ENCODE results near the gene TIMM8B. TPM values are rescaled to one million over a fixed set of nuclear protein-coding genes. Genes with fewer than 3 reads are reported as not detected.

The TIMM8B gene
- polyA plus RNA-seq, 3 donors: 27.9 to 160 (median 143) TPM

DNA sequence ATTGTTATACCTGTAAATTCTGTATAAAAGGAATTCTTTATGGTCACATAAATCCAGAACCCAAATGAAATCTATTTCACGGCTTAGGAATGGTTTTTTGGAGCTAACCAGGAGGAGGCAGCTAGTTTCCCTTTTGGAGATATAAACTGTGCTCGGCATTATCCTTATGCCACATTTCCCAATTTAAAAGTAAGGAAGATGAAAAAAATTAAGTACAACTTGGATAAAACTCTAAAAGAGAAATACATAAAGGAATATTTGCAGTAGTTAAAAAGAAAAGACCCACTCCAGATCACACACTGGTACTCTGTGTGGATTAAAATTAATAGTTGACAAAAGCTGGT, 43.6 kb downstream of the TIMM8B start:
- H3K27ac ChIP-seq (ENCODE audit: low read depth in 1 of 2, low read length in 2 of 2): no peak overlapping the region

DNA sequence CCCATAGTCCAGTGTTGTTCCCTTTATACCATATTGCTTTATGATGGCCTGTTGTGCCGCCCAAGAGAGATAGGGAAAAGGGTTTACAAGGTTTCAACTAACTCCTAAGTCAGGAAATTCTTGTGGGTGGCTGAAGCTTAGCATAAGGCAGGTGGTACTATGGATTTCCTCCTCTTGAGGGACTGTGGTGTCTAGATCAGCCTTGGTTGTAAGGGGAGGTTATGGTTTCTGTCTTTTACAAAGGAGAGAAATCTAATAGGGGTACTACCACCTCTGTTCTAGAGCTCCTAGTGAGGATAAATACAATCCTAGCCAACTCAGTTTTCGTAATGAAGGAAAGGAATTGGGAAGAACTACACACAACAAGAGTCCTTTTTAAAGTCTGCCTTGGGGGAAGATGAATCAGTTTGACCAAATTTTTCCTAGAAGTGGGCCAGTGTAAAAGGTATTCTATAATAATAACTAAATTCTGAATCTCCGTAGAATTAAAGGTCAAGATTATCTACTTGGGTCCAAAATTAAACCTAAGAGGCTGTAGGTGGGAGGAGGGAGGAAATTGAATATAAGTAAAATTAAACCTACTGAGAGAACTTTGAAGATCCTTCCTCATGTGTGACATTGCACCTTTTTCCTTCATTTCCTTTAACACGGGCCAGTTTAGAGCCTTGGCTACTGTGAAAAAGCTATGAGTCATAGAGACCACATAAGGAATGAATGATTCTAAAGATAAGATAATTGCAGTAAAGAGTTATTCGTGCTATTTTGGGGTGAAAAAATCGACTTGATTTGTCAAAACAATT, 44.2 kb downstream of the TIMM8B start:
- Histone ChIP-seq H3K27ac (ENCODE audit: low read depth in 1 of 2, low read length in 2 of 2) (no peak overlapping the region), H4K20me1 (ENCODE audit: insufficient read depth, low read length) (no peaks in the 10 kb centered on the region), H3K36me3 (replicated peaks in 1 of 2; ENCODE audit: control insufficient read depth in 1 of 2, insufficient read depth in 2 of 2, low read length in 2 of 2) (peaks cover 55 to 82% of the 10 kb centered on the region in 2 donors), H3K9me3 (replicated peaks in 1 of 2; ENCODE audit: control insufficient read depth in 1 of 2, insufficient read depth in 1 of 2, low read length in 2 of 2) (no peaks in the 10 kb centered on the region), H2AFZ (ENCODE audit: insufficient read depth, low read depth, low read length, poor library complexity, severe bottlenecking) (no peak overlapping the region), H3K4me3 (replicated peaks in 1 of 3; ENCODE audit: low read depth in 2 of 3, low read length in 3 of 3) (no peak overlapping the region), H3K79me2 (ENCODE audit: insufficient read depth, low read length) (no peaks in the 10 kb centered on the region), H3K9ac (ENCODE audit: insufficient read depth, low read length, poor library complexity, severe bottlenecking) (no peak overlapping the region), H3K4me1 (ENCODE audit: control insufficient read depth in 1 of 2, insufficient read depth in 2 of 2, low read length in 2 of 2) (no peaks in the 10 kb centered on the region), H3K4me2 (replicated peaks; ENCODE audit: extremely low read depth, low read length, poor library complexity, severe bottlenecking) (no peak overlapping the region), H3K27me3 (ENCODE audit: control insufficient read depth in 2 of 2, insufficient read depth in 2 of 2, low read length in 2 of 2) (no peaks in the 10 kb centered on the region)
- TF ChIP-seq, protein P1, sequence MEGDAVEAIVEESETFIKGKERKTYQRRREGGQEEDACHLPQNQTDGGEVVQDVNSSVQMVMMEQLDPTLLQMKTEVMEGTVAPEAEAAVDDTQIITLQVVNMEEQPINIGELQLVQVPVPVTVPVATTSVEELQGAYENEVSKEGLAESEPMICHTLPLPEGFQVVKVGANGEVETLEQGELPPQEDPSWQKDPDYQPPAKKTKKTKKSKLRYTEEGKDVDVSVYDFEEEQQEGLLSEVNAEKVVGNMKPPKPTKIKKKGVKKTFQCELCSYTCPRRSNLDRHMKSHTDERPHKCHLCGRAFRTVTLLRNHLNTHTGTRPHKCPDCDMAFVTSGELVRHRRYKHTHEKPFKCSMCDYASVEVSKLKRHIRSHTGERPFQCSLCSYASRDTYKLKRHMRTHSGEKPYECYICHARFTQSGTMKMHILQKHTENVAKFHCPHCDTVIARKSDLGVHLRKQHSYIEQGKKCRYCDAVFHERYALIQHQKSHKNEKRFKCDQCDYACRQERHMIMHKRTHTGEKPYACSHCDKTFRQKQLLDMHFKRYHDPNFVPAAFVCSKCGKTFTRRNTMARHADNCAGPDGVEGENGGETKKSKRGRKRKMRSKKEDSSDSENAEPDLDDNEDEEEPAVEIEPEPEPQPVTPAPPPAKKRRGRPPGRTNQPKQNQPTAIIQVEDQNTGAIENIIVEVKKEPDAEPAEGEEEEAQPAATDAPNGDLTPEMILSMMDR (IDR thresholded peaks at IDR 0.05): no peak
- H3K27ac Mint-ChIP-seq: no peak overlapping the region
- no peak overlapping the region for H3K4me3 Mint-ChIP-seq
- no peak for DNase-seq
- H3K27me3 Mint-ChIP-seq (ENCODE audit: low read depth in 3 of 3): no peaks in the 10 kb centered on the region
- H3K9me3 Mint-ChIP-seq: no peaks in the 10 kb centered on the region
- H3K36me3 Mint-ChIP-seq: peaks cover 68 to 88% of the 10 kb centered on the region in 2 donors
- no peaks in the 10 kb centered on the region for H3K4me1 Mint-ChIP-seq
- intact Hi-C loops (cut with micrococcal nuclease): no loop called here
- no CpG with 5 or more reads among the region's 6 CpGs for WGBS (ENCODE audit: insufficient coverage)

More for the DNA sequence above, 43.6 kb downstream of the TIMM8B start:
- Mint-ChIP-seq H3K9me3 (no peaks in the 10 kb centered on the region), H3K36me3 (peaks cover 65 to 84% of the 10 kb centered on the region in 2 donors), H3K4me3 (no peak overlapping the region), H3K4me1 (peaks cover under 1% of the 10 kb centered on the region), H3K27me3 (ENCODE audit: low read depth in 3 of 3) (no peaks in the 10 kb centered on the region), H3K27ac (no peak overlapping the region)
- Histone ChIP-seq H3K9me3 (replicated peaks in 1 of 2; ENCODE audit: control insufficient read depth in 1 of 2, insufficient read depth in 1 of 2, low read length in 2 of 2) (no peaks in the 10 kb centered on the region), H3K4me2 (replicated peaks; ENCODE audit: extremely low read depth, low read length, poor library complexity, severe bottlenecking) (no peak overlapping the region), H4K20me1 (ENCODE audit: insufficient read depth, low read length) (no peaks in the 10 kb centered on the region), H3K36me3 (replicated peaks in 1 of 2; ENCODE audit: control insufficient read depth in 1 of 2, insufficient read depth in 2 of 2, low read length in 2 of 2) (peaks cover 49 to 77% of the 10 kb centered on the region in 2 donors), H3K79me2 (ENCODE audit: insufficient read depth, low read length) (no peaks in the 10 kb centered on the region), H3K9ac (ENCODE audit: insufficient read depth, low read length, poor library complexity, severe bottlenecking) (no peak overlapping the region), H3K4me1 (ENCODE audit: control insufficient read depth in 1 of 2, insufficient read depth in 2 of 2, low read length in 2 of 2) (no peaks in the 10 kb centered on the region), H3K27me3 (ENCODE audit: control insufficient read depth in 2 of 2, insufficient read depth in 2 of 2, low read length in 2 of 2) (no peaks in the 10 kb centered on the region), H3K4me3 (replicated peaks in 1 of 3; ENCODE audit: low read depth in 2 of 3, low read length in 3 of 3) (no peak overlapping the region), H2AFZ (ENCODE audit: insufficient read depth, low read depth, low read length, poor library complexity, severe bottlenecking) (no peak overlapping the region)
- intact Hi-C loops (cut with micrococcal nuclease): no loop called here
- TF ChIP-seq, protein P1 (IDR thresholded peaks at IDR 0.05): no peak
- no peak for DNase-seq
- WGBS (ENCODE audit: insufficient coverage): no CpG with 5 or more reads among the region's 2 CpGs

All from CD14-positive monocyte (primary cell).